Osteoblast (primary cell): ENCODE measurements around the gene NMRK2. TPM values are rescaled to one million over a fixed set of nuclear protein-coding genes. Genes with fewer than 3 reads are reported as not detected.

Experiments
- DNase-seq: peaks from one replicate; pipeline ENCODE4 v3.0.0; 2011; ENCODE audit warnings: low spot score, mixed read lengths; ENCODE audit not compliant: insufficient read length; ENCODE audit errors: missing footprints
- H2AFZ ChIP-seq: 2 replicates; pipeline ENCODE4 v1.6.0; 2011; ENCODE audit warnings: mild to moderate bottlenecking, low read length
- H3K27ac ChIP-seq: 2 replicates; pipeline ENCODE4 v1.5.1; 2011; ENCODE audit warnings: mild to moderate bottlenecking, low read depth, low read length, moderate library complexity
- H3K27me3 ChIP-seq: 2 replicates; pipeline ENCODE4 v1.6.0; 2012; ENCODE audit warnings: mild to moderate bottlenecking, control low read depth, inconsistent platforms, low read length, moderate library complexity; ENCODE audit not compliant: insufficient read depth
- H3K36me3 ChIP-seq: 2 replicates; pipeline ENCODE4 v1.5.1; 2011; ENCODE audit warnings: mild to moderate bottlenecking, low read length, control low read depth, moderate library complexity; ENCODE audit not compliant: insufficient read depth
- H3K4me1 ChIP-seq: 2 replicates; pipeline ENCODE4 v1.5.1; 2011; ENCODE audit warnings: mild to moderate bottlenecking, low read length, control low read depth, moderate library complexity; ENCODE audit not compliant: insufficient read depth
- H3K4me2 ChIP-seq: 2 replicates; pipeline ENCODE4 v1.6.0; 2011; ENCODE audit warnings: mild to moderate bottlenecking, low read length; ENCODE audit not compliant: insufficient read depth
- H3K4me3 ChIP-seq: fragments of 200-600 bp; sonication (generic); 3 replicates; pipeline ENCODE4 v1.5.1; 2012; ENCODE audit warnings: mild to moderate bottlenecking, low read length, inconsistent platforms; ENCODE audit not compliant: insufficient read depth
- H3K79me2 ChIP-seq: 2 replicates; pipeline ENCODE4 v1.6.0; 2012; ENCODE audit warnings: mild to moderate bottlenecking, low read length, control low read depth, inconsistent platforms; ENCODE audit not compliant: insufficient read depth
- H3K9me3 ChIP-seq: 2 replicates; pipeline ENCODE4 v1.5.1; 2011; ENCODE audit warnings: low read depth, low read length, control low read depth
- H4K20me1 ChIP-seq: 2 replicates; pipeline ENCODE4 v1.6.0; 2012; ENCODE audit warnings: mild to moderate bottlenecking, low read length, control low read depth; ENCODE audit not compliant: insufficient read depth
- CTCF ChIP-seq: IDR thresholded peaks from 2 replicates; pipeline ENCODE4 v1.5.1; 2011; ENCODE audit warnings: mild to moderate bottlenecking, low read depth, low read length, moderate library complexity; ENCODE audit errors: extremely low read depth
- total RNA-seq: library from RNA; depleted of rRNA; stranded (reverse); fragments of >200 nt; gene quantifications from 2 replicates; pipeline ENCODE4 v1.2.3, GENCODE V29; 2012

NMRK2 gene
- total RNA-seq, 1 donor: not detected

DNA sequence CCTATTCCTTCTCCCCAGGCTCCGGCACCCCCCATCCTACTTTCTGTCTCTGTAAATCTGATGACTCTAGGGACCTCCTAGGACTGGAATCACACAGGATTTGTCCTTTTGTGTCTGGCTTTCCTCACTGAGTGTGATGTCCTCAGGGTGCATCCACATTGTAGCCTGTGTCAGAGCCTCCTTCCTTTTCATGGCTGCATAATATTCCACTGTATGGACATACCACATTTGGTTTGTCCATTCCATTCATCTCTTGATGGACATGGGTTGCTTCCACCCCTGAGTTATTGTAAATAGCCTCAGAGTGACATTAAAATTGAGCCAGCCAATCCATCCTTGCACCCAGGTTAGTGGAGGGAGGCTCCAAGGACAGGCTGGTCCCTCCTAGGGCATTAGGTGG is 22.8 kb upstream of the NMRK2 start:
- H3K27ac ChIP-seq: no peak overlapping the region
- DNase-seq: peak; percentile 31
- no peaks in the 10 kb centered on the region for H3K36me3 ChIP-seq
- no peak overlapping the region for H2AFZ ChIP-seq
- H4K20me1 ChIP-seq: no peaks in the 10 kb centered on the region
- no peak overlapping the region for H3K4me2 ChIP-seq
- H3K79me2 ChIP-seq: no peaks in the 10 kb centered on the region
- H3K4me1 ChIP-seq: no peaks in the 10 kb centered on the region
- H3K9me3 ChIP-seq: peaks cover 2% of the 10 kb centered on the region
- H3K4me3 ChIP-seq: no peak overlapping the region
- H3K27me3 ChIP-seq: no peaks in the 10 kb centered on the region
- no peak for TF ChIP-seq CTCF

DNA sequence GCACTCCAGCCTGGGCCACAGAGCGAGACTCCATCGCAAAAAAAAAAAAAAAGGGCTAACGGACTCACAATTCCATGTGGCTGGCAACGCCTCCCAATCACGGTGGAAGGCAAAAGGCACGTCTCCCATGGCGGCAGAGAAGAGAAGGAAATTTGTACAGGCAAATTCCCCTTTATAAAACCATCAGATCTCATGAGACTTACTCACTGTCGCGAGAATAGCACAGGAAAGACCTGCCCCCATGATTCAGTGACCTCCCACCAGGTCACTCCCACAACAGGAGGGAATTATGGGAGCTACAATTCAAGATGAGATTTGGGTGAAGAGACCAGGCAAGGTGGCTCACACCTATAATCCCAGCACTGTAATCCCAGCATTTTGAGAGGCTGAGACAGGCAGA is 18.7 kb upstream of the NMRK2 start:
- H3K4me2 ChIP-seq: no peak overlapping the region
- H3K4me1 ChIP-seq: no peaks in the 10 kb centered on the region
- peaks cover 2% of the 10 kb centered on the region for H3K9me3 ChIP-seq
- TF ChIP-seq CTCF: no peak
- H3K36me3 ChIP-seq: no peaks in the 10 kb centered on the region
- H4K20me1 ChIP-seq: no peaks in the 10 kb centered on the region
- no peak overlapping the region for H3K27ac ChIP-seq
- H2AFZ ChIP-seq: no peak overlapping the region
- DNase-seq: peak; percentile 58
- no peak overlapping the region for H3K4me3 ChIP-seq
- H3K27me3 ChIP-seq: no peaks in the 10 kb centered on the region
- no peaks in the 10 kb centered on the region for H3K79me2 ChIP-seq

- no peak for TF ChIP-seq CTCF
- Histone ChIP-seq H3K79me2 (no peaks in the 10 kb centered on the region), H3K27me3 (no peaks in the 10 kb centered on the region), H2AFZ (no peak overlapping the region), H3K4me1 (no peaks in the 10 kb centered on the region), H3K4me2 (no peak overlapping the region), H3K36me3 (no peaks in the 10 kb centered on the region), H3K4me3 (no peak overlapping the region), H3K27ac (no peak overlapping the region), H4K20me1 (no peaks in the 10 kb centered on the region), H3K9me3 (peaks cover 2% of the 10 kb centered on the region)
- peak; percentile 9 for DNase-seq
Observed at GRCh38 chr19:3916033-3916432, 16.8 kb upstream of the NMRK2 start.

- no peaks in the 10 kb centered on the region for H3K79me2 ChIP-seq
- H3K4me2 ChIP-seq: no peak overlapping the region
- no peaks in the 10 kb centered on the region for H3K36me3 ChIP-seq
- H2AFZ ChIP-seq: no peak overlapping the region
- peak; percentile 9 for DNase-seq
- H3K9me3 ChIP-seq: peaks cover 2% of the 10 kb centered on the region
- no peaks in the 10 kb centered on the region for H3K4me1 ChIP-seq
- no peaks in the 10 kb centered on the region for H3K27me3 ChIP-seq
- H4K20me1 ChIP-seq: no peaks in the 10 kb centered on the region
- no peak overlapping the region for H3K4me3 ChIP-seq
- TF ChIP-seq CTCF: no peak
- no peak overlapping the region for H3K27ac ChIP-seq
Observed at GRCh38 chr19:3919793-3920192, 13.1 kb upstream of the NMRK2 start.
